Ascending aorta (tissue), 2 donors: Measurements from ENCODE around the gene MRGPRD. TPM values are rescaled to one million over a fixed set of nuclear protein-coding genes. Genes with fewer than 3 reads are reported as not detected.
A peak's percentile ranks its signal among the peaks of the same experiment; 100 is the strongest.

ENCODE experiments used
- DNase-seq, 2 donors: peaks; one replicate each; pipeline ENCODE4 v3.0.0-alpha.2; 2019; ENCODE audit warnings: low spot score in 2 of 2
- H3K27ac ChIP-seq, 2 donors: fragments of 200-600 bp; sonication (generic); one replicate each; pipeline ENCODE4 v1.5.1; 2016 to 2017; ENCODE audit warnings: mild to moderate bottlenecking in 1 of 2
- H3K27me3 ChIP-seq: fragments of 200-600 bp; sonication (generic); one replicate; pipeline ENCODE4 v1.5.1; 2017
- H3K36me3 ChIP-seq, 2 donors: fragments of 200-600 bp; sonication (generic); one replicate each; pipeline ENCODE4 v1.5.1; 2016
- H3K4me1 ChIP-seq, 2 donors: fragments of 200-600 bp; sonication (generic); one replicate each; pipeline ENCODE4 v1.5.1; 2016 to 2017; ENCODE audit warnings: mild to moderate bottlenecking in 1 of 2
- H3K4me3 ChIP-seq, 2 donors: fragments of 200-600 bp; sonication (generic); one replicate each; pipeline ENCODE4 v1.5.1; 2016 to 2017; ENCODE audit warnings: mild to moderate bottlenecking in 1 of 2
- H3K9me3 ChIP-seq, 2 donors: fragments of 200-600 bp; sonication (generic); one replicate each; pipeline ENCODE4 v1.5.1; 2016
- CTCF ChIP-seq, 3 experiments: fragments of 200-600 bp in 2 of 3; fragments of 450-650 bp in 1 of 3; sonication (generic) in 2 of 3; IDR thresholded peaks; one replicate each; pipeline ENCODE4 v1.5.1; 2016 to 2019; ENCODE audit warnings: antibody characterized with exemption in 3 of 3, mild to moderate bottlenecking in 1 of 3, moderate library complexity in 1 of 3
- intact Hi-C: fragments of 100-400 bp; cut with DNase I; formaldehyde crosslinking; loops from one replicate; pipeline ENCODE4 v1.15.1; 2023
- total RNA-seq: library from RNA; depleted of rRNA; stranded (reverse); fragments of >200 nt; gene quantifications from one replicate; pipeline ENCODE4 v1.1.0, GENCODE V29; 2016

Gene MRGPRD
- total RNA-seq, 1 donor from 2014 or later, result not detected

GRCh38 chr11:68940651-68941323, 40.0 kb downstream of the MRGPRD start:
- no peaks in the 10 kb centered on the region for H3K27me3 ChIP-seq
- DNase-seq, result no peak
- H3K4me1 ChIP-seq, result peaks cover 21 to 31% of the 10 kb centered on the region in 2 donors
- intact Hi-C loops, result loop anchor here (5.0 kb wide), 1 partner anchor 98 kb away; the partner anchor contains the start of gene CPT1A
- H3K27ac ChIP-seq, result peak overlapping the region; percentile 87 to 93
- H3K4me3 ChIP-seq, result no peak overlapping the region
- peaks cover 38 to 43% of the 10 kb centered on the region in 2 donors for H3K36me3 ChIP-seq
- TF ChIP-seq CTCF (IDR thresholded peaks at IDR 0.05), result no peak
- no peaks in the 10 kb centered on the region for H3K9me3 ChIP-seq

GRCh38 chr11:68939583-68940555, 40.9 kb downstream of the MRGPRD start:
- H3K27ac ChIP-seq, result peak overlapping the region; percentile 87 to 93
- TF ChIP-seq CTCF (IDR thresholded peaks at IDR 0.05), result no peak
- DNase-seq, result no peak

GRCh38 chr11:68938816-68939582, 41.8 kb downstream of the MRGPRD start:
- Histone ChIP-seq H3K4me3 (no peak overlapping the region), H3K4me1 (peaks cover 21 to 26% of the 10 kb centered on the region in 2 donors), H3K9me3 (no peaks in the 10 kb centered on the region), H3K27me3 (no peaks in the 10 kb centered on the region), H3K36me3 (peaks cover 56 to 61% of the 10 kb centered on the region in 2 donors), H3K27ac (peak overlapping the region; percentile 87 to 93)
- no peak for TF ChIP-seq CTCF (IDR thresholded peaks at IDR 0.05)
- DNase-seq, result no peak
- intact Hi-C loops, result no loop called here

More at GRCh38 chr11:68939583-68940555, 40.9 kb downstream of the MRGPRD start:
- H3K27me3 ChIP-seq, result no peaks in the 10 kb centered on the region
- no peaks in the 10 kb centered on the region for H3K9me3 ChIP-seq
- no peak overlapping the region for H3K4me3 ChIP-seq
- peaks cover 21 to 26% of the 10 kb centered on the region in 2 donors for H3K4me1 ChIP-seq
- intact Hi-C loops, result loop anchor here (5.0 kb wide), 1 partner anchor 98 kb away; the partner anchor contains the start of gene CPT1A
- H3K36me3 ChIP-seq, result peaks cover 47 to 52% of the 10 kb centered on the region in 2 donors

GRCh38 chr11:68938088-68938487, 42.7 kb downstream of the MRGPRD start:
- DNase-seq, result no peak
- intact Hi-C loops, result no loop called here
- Histone ChIP-seq H3K27ac (no peak overlapping the region), H3K4me1 (peaks cover 17% of the 10 kb centered on the region in 2 donors), H3K9me3 (no peaks in the 10 kb centered on the region), H3K4me3 (no peak overlapping the region), H3K36me3 (peaks cover 65 to 70% of the 10 kb centered on the region in 2 donors), H3K27me3 (no peaks in the 10 kb centered on the region)
- no peak for TF ChIP-seq CTCF (IDR thresholded peaks at IDR 0.05)
